Measurements from ENCODE around the gene HDGF. TPM values are rescaled to one million over a fixed set of nuclear protein-coding genes. Genes with fewer than 3 reads are reported as not detected.

Gene HDGF
- total and polyA plus RNA-seq, 9 of the 15 experiments (the other 6 are each of a cell fraction or from before 2014, with no cell fraction given) = 38.8 to 601 (median 400) TPM

DNA sequence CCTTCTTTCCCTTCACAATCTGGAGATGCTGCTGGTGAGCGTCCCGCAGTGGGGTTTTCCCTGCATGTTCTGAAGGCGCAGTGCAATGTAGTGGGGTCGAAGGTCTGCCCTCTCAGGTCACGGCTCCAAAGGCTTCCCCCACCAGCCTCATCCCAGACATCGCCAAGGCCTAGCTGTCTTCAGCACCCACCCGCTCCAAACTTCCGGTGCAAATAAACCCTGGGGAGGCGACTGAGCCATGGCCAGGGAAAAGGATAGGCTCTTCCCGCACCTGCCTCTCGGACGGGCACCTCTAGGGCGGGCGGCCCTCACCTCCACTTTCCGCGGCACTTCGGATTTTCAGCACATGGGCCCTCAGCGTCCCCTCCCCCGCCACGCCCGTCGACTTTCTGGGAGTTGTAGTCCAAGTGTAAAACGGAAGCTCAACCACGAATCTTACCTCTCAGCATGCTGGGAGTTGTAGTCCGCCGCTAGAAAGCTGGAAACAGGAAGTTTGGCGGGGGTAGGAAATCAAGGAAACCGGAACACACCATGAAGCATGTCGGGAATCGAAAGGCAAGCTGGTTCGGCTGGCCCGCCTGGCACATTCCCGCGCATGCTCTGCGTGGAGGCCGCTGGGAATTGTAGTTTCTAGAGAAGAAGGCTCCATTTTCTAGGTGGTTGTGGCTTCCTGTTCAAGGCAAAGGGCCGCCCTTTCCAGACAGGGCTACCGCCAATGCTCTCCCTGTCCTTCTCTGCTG is 10.6 kb downstream of the HDGF start, which contains the start of gene MRPL24 (continued):
- TF ChIP-seq, protein P1, sequence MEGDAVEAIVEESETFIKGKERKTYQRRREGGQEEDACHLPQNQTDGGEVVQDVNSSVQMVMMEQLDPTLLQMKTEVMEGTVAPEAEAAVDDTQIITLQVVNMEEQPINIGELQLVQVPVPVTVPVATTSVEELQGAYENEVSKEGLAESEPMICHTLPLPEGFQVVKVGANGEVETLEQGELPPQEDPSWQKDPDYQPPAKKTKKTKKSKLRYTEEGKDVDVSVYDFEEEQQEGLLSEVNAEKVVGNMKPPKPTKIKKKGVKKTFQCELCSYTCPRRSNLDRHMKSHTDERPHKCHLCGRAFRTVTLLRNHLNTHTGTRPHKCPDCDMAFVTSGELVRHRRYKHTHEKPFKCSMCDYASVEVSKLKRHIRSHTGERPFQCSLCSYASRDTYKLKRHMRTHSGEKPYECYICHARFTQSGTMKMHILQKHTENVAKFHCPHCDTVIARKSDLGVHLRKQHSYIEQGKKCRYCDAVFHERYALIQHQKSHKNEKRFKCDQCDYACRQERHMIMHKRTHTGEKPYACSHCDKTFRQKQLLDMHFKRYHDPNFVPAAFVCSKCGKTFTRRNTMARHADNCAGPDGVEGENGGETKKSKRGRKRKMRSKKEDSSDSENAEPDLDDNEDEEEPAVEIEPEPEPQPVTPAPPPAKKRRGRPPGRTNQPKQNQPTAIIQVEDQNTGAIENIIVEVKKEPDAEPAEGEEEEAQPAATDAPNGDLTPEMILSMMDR (IDR thresholded peaks at IDR 0.05 in 2 of 3, conservative IDR thresholded peaks at IDR 0.05 in 1 of 3; ENCODE audit: insufficient read depth in 2 of 3, low read depth in 1 of 3, low read length in 3 of 3) = no peak; a peak in 1 of 6 replicates
- no peak for TF ChIP-seq PTRF (tag; IDR thresholded peaks at IDR 0.05)
- TF ChIP-seq RBM25 (IDR thresholded peaks at IDR 0.05; ENCODE audit: low read depth, low read length, severe bottlenecking) = no peak
- TF ChIP-seq FUS (optimal IDR thresholded peaks at IDR 0.05; ENCODE audit: low read depth, low read length) = no peak
- 0 out of 2 replicates have a peak, but pooled peaks have one; percentile 46 for TF ChIP-seq ZNF830 (CRISPR knock-in tag; IDR thresholded peaks at IDR 0.05)
- no peak for TF ChIP-seq NFE2L1 (tag; IDR thresholded peaks at IDR 0.05; ENCODE audit: borderline replicate concordance, low read depth)
- TF ChIP-seq KLF10 (CRISPR knock-in tag; IDR thresholded peaks at IDR 0.05) = no peak
- no peak for TF ChIP-seq CAMTA2 (CRISPR knock-in tag; conservative IDR thresholded peaks at IDR 0.05)
- TF ChIP-seq, protein P2, sequence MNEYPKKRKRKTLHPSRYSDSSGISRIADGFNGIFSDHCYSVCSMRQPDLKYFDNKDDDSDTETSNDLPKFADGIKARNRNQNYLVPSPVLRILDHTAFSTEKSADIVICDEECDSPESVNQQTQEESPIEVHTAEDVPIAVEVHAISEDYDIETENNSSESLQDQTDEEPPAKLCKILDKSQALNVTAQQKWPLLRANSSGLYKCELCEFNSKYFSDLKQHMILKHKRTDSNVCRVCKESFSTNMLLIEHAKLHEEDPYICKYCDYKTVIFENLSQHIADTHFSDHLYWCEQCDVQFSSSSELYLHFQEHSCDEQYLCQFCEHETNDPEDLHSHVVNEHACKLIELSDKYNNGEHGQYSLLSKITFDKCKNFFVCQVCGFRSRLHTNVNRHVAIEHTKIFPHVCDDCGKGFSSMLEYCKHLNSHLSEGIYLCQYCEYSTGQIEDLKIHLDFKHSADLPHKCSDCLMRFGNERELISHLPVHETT (CRISPR knock-in tag; conservative IDR thresholded peaks at IDR 0.05 in 1 of 2, IDR thresholded peaks at IDR 0.05 in 1 of 2) = peak in 1 of 2 experiments; percentile 85; a peak in 2 of 4 replicates
- TF ChIP-seq, protein P3, sequence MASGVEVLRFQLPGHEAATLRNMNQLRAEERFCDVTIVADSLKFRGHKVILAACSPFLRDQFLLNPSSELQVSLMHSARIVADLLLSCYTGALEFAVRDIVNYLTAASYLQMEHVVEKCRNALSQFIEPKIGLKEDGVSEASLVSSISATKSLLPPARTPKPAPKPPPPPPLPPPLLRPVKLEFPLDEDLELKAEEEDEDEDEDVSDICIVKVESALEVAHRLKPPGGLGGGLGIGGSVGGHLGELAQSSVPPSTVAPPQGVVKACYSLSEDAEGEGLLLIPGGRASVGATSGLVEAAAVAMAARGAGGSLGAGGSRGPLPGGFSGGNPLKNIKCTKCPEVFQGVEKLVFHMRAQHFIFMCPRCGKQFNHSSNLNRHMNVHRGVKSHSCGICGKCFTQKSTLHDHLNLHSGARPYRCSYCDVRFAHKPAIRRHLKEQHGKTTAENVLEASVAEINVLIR (CRISPR knock-in tag; IDR thresholded peaks at IDR 0.05) = peak; percentile 57
- peak; percentile 81 for TF ChIP-seq POLR2A (conservative IDR thresholded peaks at IDR 0.05)
- no peak for TF ChIP-seq ZNF449 (CRISPR knock-in tag; IDR thresholded peaks at IDR 0.05)
- TF ChIP-seq FOXK1 (CRISPR knock-in tag; IDR thresholded peaks at IDR 0.05; ENCODE audit: borderline replicate concordance) = 0 out of 2 replicates have a peak, but pooled peaks have one; percentile 60
- TF ChIP-seq ELF1 (tag; IDR thresholded peaks at IDR 0.05) = peak; percentile 100
- no peak for TF ChIP-seq BRD9 (IDR thresholded peaks at IDR 0.05; ENCODE audit: low read depth, partially characterized antibody)
- no peak for TF ChIP-seq SRSF7 (optimal IDR thresholded peaks at IDR 0.05; ENCODE audit: low read depth, low read length)
- TF ChIP-seq, protein P4, sequence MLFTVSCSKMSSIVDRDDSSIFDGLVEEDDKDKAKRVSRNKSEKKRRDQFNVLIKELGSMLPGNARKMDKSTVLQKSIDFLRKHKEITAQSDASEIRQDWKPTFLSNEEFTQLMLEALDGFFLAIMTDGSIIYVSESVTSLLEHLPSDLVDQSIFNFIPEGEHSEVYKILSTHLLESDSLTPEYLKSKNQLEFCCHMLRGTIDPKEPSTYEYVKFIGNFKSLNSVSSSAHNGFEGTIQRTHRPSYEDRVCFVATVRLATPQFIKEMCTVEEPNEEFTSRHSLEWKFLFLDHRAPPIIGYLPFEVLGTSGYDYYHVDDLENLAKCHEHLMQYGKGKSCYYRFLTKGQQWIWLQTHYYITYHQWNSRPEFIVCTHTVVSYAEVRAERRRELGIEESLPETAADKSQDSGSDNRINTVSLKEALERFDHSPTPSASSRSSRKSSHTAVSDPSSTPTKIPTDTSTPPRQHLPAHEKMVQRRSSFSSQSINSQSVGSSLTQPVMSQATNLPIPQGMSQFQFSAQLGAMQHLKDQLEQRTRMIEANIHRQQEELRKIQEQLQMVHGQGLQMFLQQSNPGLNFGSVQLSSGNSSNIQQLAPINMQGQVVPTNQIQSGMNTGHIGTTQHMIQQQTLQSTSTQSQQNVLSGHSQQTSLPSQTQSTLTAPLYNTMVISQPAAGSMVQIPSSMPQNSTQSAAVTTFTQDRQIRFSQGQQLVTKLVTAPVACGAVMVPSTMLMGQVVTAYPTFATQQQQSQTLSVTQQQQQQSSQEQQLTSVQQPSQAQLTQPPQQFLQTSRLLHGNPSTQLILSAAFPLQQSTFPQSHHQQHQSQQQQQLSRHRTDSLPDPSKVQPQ (CRISPR knock-in tag; IDR thresholded peaks at IDR 0.05; ENCODE audit: borderline replicate concordance) = no peak
- TF ChIP-seq FOXA1 (IDR thresholded peaks at IDR 0.05; ENCODE audit: borderline replicate concordance) = no peak
- 0 out of 2 replicates have a peak, but pooled peaks have one; percentile 10 for TF ChIP-seq ZNF41 (CRISPR knock-in tag; conservative IDR thresholded peaks at IDR 0.05)

Data from K562 (cell line).